Keratinocyte (primary cell): ENCODE data around the gene VSTM1. TPM values are rescaled to one million over a fixed set of nuclear protein-coding genes. Genes with fewer than 3 reads are reported as not detected.

ENCODE experiments used
- DNase-seq: peaks from one replicate; pipeline ENCODE4 v3.0.0-alpha.2; 2011; ENCODE audit warnings: low read depth, missing footprints, low spot score
- FAIRE-seq: peaks from 2 replicates; lab custom pipeline; 2011; peaks lifted over from hg19 to GRCh38; lab: Jason Lieb, UNC
- H2AFZ ChIP-seq: 2 replicates; pipeline ENCODE4 v1.6.0; 2012; ENCODE audit warnings: low read length, control low read depth, inconsistent platforms; ENCODE audit not compliant: control insufficient read depth
- H3K27ac ChIP-seq: 2 replicates; pipeline ENCODE4 v1.5.1; 2011; ENCODE audit warnings: low read length; ENCODE audit not compliant: control insufficient read depth, insufficient read depth
- H3K27me3 ChIP-seq: 3 replicates; pipeline ENCODE4 v1.6.0; 2011; ENCODE audit warnings: low read length; ENCODE audit not compliant: control insufficient read depth, insufficient read depth; ENCODE audit errors: extremely low read depth
- H3K36me3 ChIP-seq, 2 experiments: 2 replicates in 1 of 2; 3 replicates in 1 of 2; pipeline ENCODE4 v1.5.1; 2011; ENCODE audit warnings: low read length in 2 of 2, mild to moderate bottlenecking in 1 of 2; ENCODE audit not compliant: control insufficient read depth in 2 of 2, insufficient read depth in 2 of 2; ENCODE audit errors: extremely low read depth in 1 of 2
- H3K4me1 ChIP-seq: 3 replicates; pipeline ENCODE4 v1.5.1; 2011; ENCODE audit warnings: low read length; ENCODE audit not compliant: control insufficient read depth, insufficient read depth; ENCODE audit errors: extremely low read depth
- H3K4me2 ChIP-seq: 3 replicates; pipeline ENCODE4 v1.6.0; 2011; ENCODE audit warnings: low read depth, low read length; ENCODE audit not compliant: control insufficient read depth, insufficient read depth; ENCODE audit errors: extremely low read depth
- H3K4me3 ChIP-seq, 3 experiments: fragments of 200-600 bp in 1 of 3; sonication (generic) in 1 of 3; 2 replicates in 2 of 3; 3 replicates in 1 of 3; pipeline ENCODE4 v1.5.1; 2011 to 2016; ENCODE audit warnings: low read length in 3 of 3, mild to moderate bottlenecking in 3 of 3, control low read depth in 2 of 3, inconsistent platforms in 1 of 3, low read depth in 1 of 3, mixed read lengths in 1 of 3, mixed run types in 1 of 3, moderate library complexity in 1 of 3; ENCODE audit not compliant: control insufficient read depth in 2 of 3, insufficient read depth in 2 of 3; ENCODE audit errors: extremely low read depth in 1 of 3
- H3K79me2 ChIP-seq: 2 replicates; pipeline ENCODE4 v1.6.0; 2012; ENCODE audit warnings: low read length; ENCODE audit not compliant: control insufficient read depth, insufficient read depth
- H3K9ac ChIP-seq: 3 replicates; pipeline ENCODE4 v1.6.0; 2011; ENCODE audit warnings: low read length; ENCODE audit not compliant: control insufficient read depth, insufficient read depth; ENCODE audit errors: extremely low read depth
- H3K9me1 ChIP-seq: 3 replicates; pipeline ENCODE4 v1.6.0; 2011; ENCODE audit warnings: low read length; ENCODE audit not compliant: control insufficient read depth, insufficient read depth; ENCODE audit errors: extremely low read depth
- H3K9me3 ChIP-seq: 2 replicates; pipeline ENCODE4 v1.5.1; 2012; ENCODE audit warnings: low read depth, low read length; ENCODE audit not compliant: control insufficient read depth
- H4K20me1 ChIP-seq: 3 replicates; pipeline ENCODE4 v1.6.0; 2011; ENCODE audit warnings: low read length; ENCODE audit not compliant: control insufficient read depth, insufficient read depth; ENCODE audit errors: extremely low read depth
- CTCF ChIP-seq, 3 experiments: IDR thresholded peaks in 1 of 3; conservative IDR thresholded peaks in 1 of 3; optimal IDR thresholded peaks in 1 of 3; 2 replicates in 2 of 3; 3 replicates in 1 of 3; pipeline versions ENCODE3 to v1.5.1; 2011; ENCODE audit warnings: low read length in 3 of 3, mild to moderate bottlenecking in 3 of 3, moderate library complexity in 2 of 3, control low read depth in 1 of 3, inconsistent platforms in 1 of 3; ENCODE audit not compliant: insufficient read depth in 2 of 3; ENCODE audit errors: extremely low read depth in 1 of 3
- EZH2 ChIP-seq: IDR thresholded peaks from one replicate; pipeline ENCODE4 v1.6.1; 2012; ENCODE audit warnings: inconsistent platforms, mild to moderate bottlenecking, low read length, moderate library complexity
- dilution Hi-C: fragments of 300-500 bp; cut with MboI; formaldehyde crosslinking; loops from one replicate; pipeline ENCODE4 v1.7.0; 2020; ENCODE audit warnings: low sequenced_read_pairs; ENCODE audit not compliant: extremely low pct_ligation_motif_present
- polyA plus RNA-seq, 5 experiments: library from polyadenylated mRNA; depleted of rRNA in 3 of 5; stranded (reverse) in 3 of 5; stranded (forward) in 1 of 5; unstranded in 1 of 5; fragments of >200 nt; gene quantifications; 1 replicate in 1 of 5; 2 replicates in 3 of 5; 3 replicates in 1 of 5; pipeline versions ENCODE4 v1.2.1 to v1.2.3, GENCODE V29; 2011 to 2012; ENCODE audit warnings: missing spikeins in 2 of 5, low read depth in 1 of 5, low replicate concordance in 1 of 5

VSTM1 gene
- polyA plus RNA-seq, 1 donor (not counting 4 experiments of a cell fraction or from before 2014, with no cell fraction given), result not detected

GRCh38 chr19:54106716-54107115, 43.0 kb upstream of the VSTM1 start:
- peaks cover 15 to 23% of the 10 kb centered on the region in 2 experiments for H3K36me3 ChIP-seq
- no peaks in the 10 kb centered on the region for H3K9me1 ChIP-seq
- no peaks in the 10 kb centered on the region for H3K9me3 ChIP-seq
- TF ChIP-seq EZH2, result no peak
- TF ChIP-seq CTCF (optimal IDR thresholded peaks at IDR 0.05 in 1 of 3, IDR thresholded peaks at IDR 0.05 in 1 of 3, conservative IDR thresholded peaks at IDR 0.05 in 1 of 3; ENCODE audit: extremely low read depth in 1 of 3, insufficient read depth in 2 of 3, low read length in 3 of 3), result no peak
- dilution Hi-C loops, result no loop called here
- no peak overlapping the region for H3K9ac ChIP-seq
- no peak overlapping the region for H2AFZ ChIP-seq
- peaks cover 18% of the 10 kb centered on the region for H3K79me2 ChIP-seq
- H3K4me1 ChIP-seq, result peaks cover 4% of the 10 kb centered on the region
- no peak for FAIRE-seq
- no peaks in the 10 kb centered on the region for H3K27me3 ChIP-seq
- H3K4me3 ChIP-seq, result no peak overlapping the region
- H3K27ac ChIP-seq, result no peak overlapping the region
- peaks cover 3% of the 10 kb centered on the region for H4K20me1 ChIP-seq
- no peak for DNase-seq
- no peak overlapping the region for H3K4me2 ChIP-seq

- DNase-seq (no peak), FAIRE-seq (no peak)
- no peaks in the 10 kb centered on the region for H3K9me1 ChIP-seq
- H3K9me3 ChIP-seq, result no peaks in the 10 kb centered on the region
- H3K4me2 ChIP-seq, result no peak overlapping the region
- H3K27me3 ChIP-seq, result no peaks in the 10 kb centered on the region
- H3K4me3 ChIP-seq, result no peak overlapping the region
- H3K79me2 ChIP-seq, result peaks cover 18% of the 10 kb centered on the region
- peaks cover 4% of the 10 kb centered on the region for H3K4me1 ChIP-seq
- H3K27ac ChIP-seq, result no peak overlapping the region
- no peak for TF ChIP-seq EZH2
- no peak for TF ChIP-seq CTCF (optimal IDR thresholded peaks at IDR 0.05 in 1 of 3, IDR thresholded peaks at IDR 0.05 in 1 of 3, conservative IDR thresholded peaks at IDR 0.05 in 1 of 3; ENCODE audit: extremely low read depth in 1 of 3, insufficient read depth in 2 of 3, low read length in 3 of 3)
- peaks cover 3% of the 10 kb centered on the region for H4K20me1 ChIP-seq
- no peak overlapping the region for H3K9ac ChIP-seq
- H2AFZ ChIP-seq, result no peak overlapping the region
- dilution Hi-C loops, result no loop called here
- peaks cover 13 to 21% of the 10 kb centered on the region in 2 experiments for H3K36me3 ChIP-seq
Observed at GRCh38 chr19:54105796-54106195, 42.1 kb upstream of the VSTM1 start.
